HG02798 (cell line): ENCODE data around the gene GLT8D1.
"Not testable (repeated sequence)": the region's sequence is repeated elsewhere in the genome, so short reads cannot be mapped to it uniquely, and the experiment has no call there.

Experiments used
- ATAC-seq: cut with Tn5 transposase; IDR thresholded peaks from one replicate; pipeline ENCODE4 v1.9.1; 2021; ENCODE audit warnings: mild to moderate bottlenecking; ENCODE audit not compliant: unreplicated experiment, poor library complexity

Gene GLT8D1

GRCh38 chr3:52705688-52706686 lies at the start of gene GLT8D1, which contains the start of gene SPCS1:
Gene GLT8D1 (minus strand): TSS chr3:52705791. CDS start chr3:52700460, 5,331 bp downstream.
Gene SPCS1 (plus strand): TSS chr3:52706106. CDS start chr3:52706247, 141 bp downstream.
- ATAC-seq, result peak; percentile 83

GRCh38 chr3:52754373-52754772 lies 48.8 kb upstream of the GLT8D1 start:
- no peak for ATAC-seq

- ATAC-seq, result no peak
Measured at GRCh38 chr3:52752045-52752660, 46.6 kb upstream of the GLT8D1 start.

- no peak for ATAC-seq
Measured at GRCh38 chr3:52743721-52744120, 38.1 kb upstream of the GLT8D1 start.

GRCh38 chr3:52743152-52743551 lies 37.6 kb upstream of the GLT8D1 start:
- ATAC-seq, result no peak

- no peak for ATAC-seq
Measured at GRCh38 chr3:52742418-52743041, 36.9 kb upstream of the GLT8D1 start.

- no peak for ATAC-seq
Measured at GRCh38 chr3:52739730-52740129, 34.1 kb upstream of the GLT8D1 start.

GRCh38 chr3:52733256-52733891 lies 27.8 kb upstream of the GLT8D1 start:
- ATAC-seq, result no peak

- no peak for ATAC-seq
Measured at GRCh38 chr3:52731590-52731989, 26.0 kb upstream of the GLT8D1 start.

GRCh38 chr3:52730681-52731080 lies 25.1 kb upstream of the GLT8D1 start:
- ATAC-seq, result no peak

- not testable (repeated sequence) for ATAC-seq
Measured at GRCh38 chr3:52728753-52729152, 23.2 kb upstream of the GLT8D1 start.

GRCh38 chr3:52724511-52724910 lies 18.9 kb upstream of the GLT8D1 start:
- no peak for ATAC-seq

- no peak for ATAC-seq
Measured at GRCh38 chr3:52723935-52724334, 18.3 kb upstream of the GLT8D1 start.

- ATAC-seq, result no peak
Measured at GRCh38 chr3:52722491-52722890, 16.9 kb upstream of the GLT8D1 start.

- no peak for ATAC-seq
Measured at GRCh38 chr3:52721730-52722008, 16.1 kb upstream of the GLT8D1 start.

GRCh38 chr3:52721002-52721729 lies 15.6 kb upstream of the GLT8D1 start:
- no peak for ATAC-seq

- ATAC-seq, result no peak
Measured at GRCh38 chr3:52719618-52720017, 14.0 kb upstream of the GLT8D1 start.

- ATAC-seq, result no peak
Measured at GRCh38 chr3:52715714-52716305, 10.2 kb upstream of the GLT8D1 start.
